OCI-LY7 (cell line): Measurements from ENCODE around the gene HOXA4. TPM values are rescaled to one million over a fixed set of nuclear protein-coding genes. Genes with fewer than 3 reads are reported as not detected.
A peak's percentile ranks its signal among the peaks of the same experiment; 100 is the strongest.

ENCODE experiments used
- BruUV-seq: library from RNA; stranded (reverse); fragments of 400-500 nt; replicated peaks from 2 replicates; lab custom pipeline; 2021; lab: Mats Ljungman, UMichigan
- CTCF ChIA-PET: fragments of 300-600 bp; sonication (Branson Sonifier 250); formaldehyde crosslinking; loops from one replicate; lab custom pipeline; 2022; ENCODE audit warnings: antibody characterized with exemption; ENCODE audit not compliant: unreplicated experiment; lab: Charles Lee
- POLR2A ChIA-PET: fragments of 300-600 bp; sonication (Branson Sonifier 250); formaldehyde crosslinking; loops from one replicate; lab custom pipeline; 2022; ENCODE audit warnings: antibody characterized with exemption; lab: Charles Lee
- DNase-seq: peaks from one replicate; pipeline ENCODE4 v3.0.0-alpha.2; 2015; ENCODE audit warnings: low spot score
- H2AFZ ChIP-seq: fragments of 200-600 bp; sonication (generic), shearing (Covaris generic); 2 replicates; pipeline ENCODE4 v1.6.1; 2014; ENCODE audit warnings: mild to moderate bottlenecking, antibody characterized with exemption, low read length, moderate library complexity
- H3K27ac ChIP-seq: fragments of 200-600 bp; sonication (generic); 2 replicates; pipeline ENCODE4 v1.5.1; 2014; ENCODE audit warnings: mixed run types, low read depth, mild to moderate bottlenecking, moderate library complexity, low read length, inconsistent platforms; ENCODE audit not compliant: poor library complexity, severe bottlenecking
- H3K36me3 ChIP-seq: fragments of 200-600 bp; sonication (generic); 2 replicates; pipeline ENCODE4 v1.6.1; 2014; ENCODE audit warnings: mild to moderate bottlenecking, antibody characterized with exemption, low read length, moderate library complexity, mixed read lengths; ENCODE audit not compliant: insufficient read depth
- H3K4me1 ChIP-seq: fragments of 200-600 bp; sonication (generic); 2 replicates; pipeline ENCODE4 v1.5.1; 2014; ENCODE audit warnings: mild to moderate bottlenecking, low read length; ENCODE audit not compliant: insufficient read depth, poor library complexity, severe bottlenecking
- H3K4me2 ChIP-seq: fragments of 200-600 bp; sonication (generic); 2 replicates; pipeline ENCODE4 v1.6.1; 2014; ENCODE audit warnings: mild to moderate bottlenecking, low read length
- H3K4me3 ChIP-seq: fragments of 200-600 bp; sonication (generic); 2 replicates; pipeline ENCODE4 v1.5.1; 2014; ENCODE audit warnings: mild to moderate bottlenecking, low read depth, low read length; ENCODE audit not compliant: poor library complexity, severe bottlenecking
- H3K79me2 ChIP-seq: fragments of 200-600 bp; sonication (generic); 2 replicates; pipeline ENCODE4 v1.6.1; 2016; ENCODE audit warnings: low read depth, mild to moderate bottlenecking, low read length, moderate library complexity, mixed read lengths; ENCODE audit not compliant: insufficient read depth
- H3K9me2 ChIP-seq: fragments of 200-600 bp; sonication (generic); 2 replicates; pipeline ENCODE4 v1.6.1; 2016; ENCODE audit warnings: mild to moderate bottlenecking, low read length, mixed read lengths; ENCODE audit not compliant: insufficient read depth
- H3K9me3 ChIP-seq: fragments of 200-600 bp; sonication (generic); 2 replicates; pipeline ENCODE4 v1.6.1; 2014; ENCODE audit warnings: mild to moderate bottlenecking, mixed run types, low read length, mixed read lengths
- H4K20me1 ChIP-seq: fragments of 200-600 bp; sonication (generic); 2 replicates; pipeline ENCODE4 v1.6.1; 2014; ENCODE audit warnings: mild to moderate bottlenecking, antibody characterized with exemption, low read length, moderate library complexity, mixed read lengths; ENCODE audit not compliant: insufficient read depth
- EZH2phosphoT487 ChIP-seq: fragments of 200-600 bp; sonication (generic); IDR thresholded peaks from 2 replicates; pipeline ENCODE4 v1.6.1; 2018; ENCODE audit warnings: low read depth, borderline replicate concordance, mild to moderate bottlenecking, mixed run types, antibody characterized with exemption, low read length, moderate library complexity, mixed read lengths
- intact Hi-C: fragments of 100-400 bp; cut with micrococcal nuclease; formaldehyde crosslinking; loops from one replicate; pipeline ENCODE4 v1.10.0; 2022; ENCODE audit not compliant: unreplicated experiment
- total RNA-seq, 2 experiments: library from RNA; depleted of rRNA in 1 of 2; stranded (reverse); fragments of >200 nt in 1 of 2; shearing (Covaris generic) in 1 of 2; gene quantifications; 2 replicates each; pipeline ENCODE4 v1.2.3, GENCODE V29; 2014 to 2022
- TF ChIP-seq, protein P1 (sequence below): fragments of 200-600 bp; sonication (generic); conservative IDR thresholded peaks from 2 replicates; pipeline ENCODE4 v1.5.1; 2014; ENCODE audit warnings: mild to moderate bottlenecking, antibody characterized with exemption, low read length, moderate library complexity, mixed read lengths

HOXA4 gene
- total RNA-seq, 2 experiments from 2014 or later, result 2.0 TPM; not detected in 1

DNA sequence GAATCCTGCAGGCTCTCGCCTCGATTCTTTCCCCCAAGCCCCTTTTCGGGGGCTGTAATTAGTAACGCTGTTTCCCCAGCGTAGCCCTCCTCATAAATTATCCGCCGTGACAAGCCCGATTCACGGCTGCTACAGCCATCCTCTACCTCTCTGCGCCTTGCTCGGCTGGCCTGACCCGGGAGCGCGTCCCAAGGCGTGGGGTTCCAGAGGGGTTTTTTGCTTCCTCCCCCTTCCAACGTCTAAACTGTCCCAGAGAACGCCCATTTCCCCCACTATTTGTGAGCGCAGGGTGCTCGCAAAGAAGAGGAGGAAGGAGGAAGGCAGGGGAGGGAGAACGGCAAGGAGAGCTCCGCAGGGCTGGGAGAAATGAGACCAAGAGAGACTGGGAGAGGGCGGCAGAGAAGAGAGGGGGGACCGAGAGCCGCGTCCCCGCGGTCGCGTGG lies 12.0 kb upstream of the HOXA4 start:
- H2AFZ ChIP-seq, result no peak overlapping the region
- BruUV-seq, result no TSS peak
- no peaks in the 10 kb centered on the region for H3K79me2 ChIP-seq
- ChIA-PET CTCF (no interaction called here), POLR2A (interaction anchor here (0.6 kb wide), 1 partner anchor 462 kb away, joined by 3 read pairs; no protein-coding TSS in a partner anchor)
- H4K20me1 ChIP-seq, result no peaks in the 10 kb centered on the region
- H3K4me3 ChIP-seq, result no peak overlapping the region
- H3K9me2 ChIP-seq, result no peaks in the 10 kb centered on the region
- peak overlapping the region; percentile 47; the same call in 1 of the 2 replicates for H3K4me2 ChIP-seq
- no peak overlapping the region for H3K27ac ChIP-seq
- TF ChIP-seq EZH2phosphoT487, result no peak
- TF ChIP-seq, protein P1, sequence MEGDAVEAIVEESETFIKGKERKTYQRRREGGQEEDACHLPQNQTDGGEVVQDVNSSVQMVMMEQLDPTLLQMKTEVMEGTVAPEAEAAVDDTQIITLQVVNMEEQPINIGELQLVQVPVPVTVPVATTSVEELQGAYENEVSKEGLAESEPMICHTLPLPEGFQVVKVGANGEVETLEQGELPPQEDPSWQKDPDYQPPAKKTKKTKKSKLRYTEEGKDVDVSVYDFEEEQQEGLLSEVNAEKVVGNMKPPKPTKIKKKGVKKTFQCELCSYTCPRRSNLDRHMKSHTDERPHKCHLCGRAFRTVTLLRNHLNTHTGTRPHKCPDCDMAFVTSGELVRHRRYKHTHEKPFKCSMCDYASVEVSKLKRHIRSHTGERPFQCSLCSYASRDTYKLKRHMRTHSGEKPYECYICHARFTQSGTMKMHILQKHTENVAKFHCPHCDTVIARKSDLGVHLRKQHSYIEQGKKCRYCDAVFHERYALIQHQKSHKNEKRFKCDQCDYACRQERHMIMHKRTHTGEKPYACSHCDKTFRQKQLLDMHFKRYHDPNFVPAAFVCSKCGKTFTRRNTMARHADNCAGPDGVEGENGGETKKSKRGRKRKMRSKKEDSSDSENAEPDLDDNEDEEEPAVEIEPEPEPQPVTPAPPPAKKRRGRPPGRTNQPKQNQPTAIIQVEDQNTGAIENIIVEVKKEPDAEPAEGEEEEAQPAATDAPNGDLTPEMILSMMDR, result no peak
- no peaks in the 10 kb centered on the region for H3K4me1 ChIP-seq
- no peak for DNase-seq
- peaks cover 15% of the 10 kb centered on the region for H3K36me3 ChIP-seq
- no peaks in the 10 kb centered on the region for H3K9me3 ChIP-seq
- intact Hi-C loops, result no loop called here

- intact Hi-C loops, result no loop called here
- peaks cover 15% of the 10 kb centered on the region for H3K36me3 ChIP-seq
- no peak for TF ChIP-seq EZH2phosphoT487
- TF ChIP-seq, protein P1, result no peak
- no TSS peak for BruUV-seq
- H3K9me3 ChIP-seq, result no peaks in the 10 kb centered on the region
- no peaks in the 10 kb centered on the region for H3K4me1 ChIP-seq
- no peak overlapping the region for H2AFZ ChIP-seq
- H3K79me2 ChIP-seq, result no peaks in the 10 kb centered on the region
- no peaks in the 10 kb centered on the region for H4K20me1 ChIP-seq
- POLR2A ChIA-PET, result interaction anchor here (0.8 kb wide), 1 partner anchor 10 kb away, joined by 3 read pairs; no protein-coding TSS in a partner anchor
- CTCF ChIA-PET, result no interaction called here
- H3K27ac ChIP-seq, result no peak overlapping the region
- no peak for DNase-seq
- no peaks in the 10 kb centered on the region for H3K9me2 ChIP-seq
- no peak overlapping the region for H3K4me3 ChIP-seq
- no peak overlapping the region for H3K4me2 ChIP-seq
Measured at GRCh38 chr7:27141923-27142579, 11.5 kb upstream of the HOXA4 start.
